Measurements from ENCODE around the gene PPP2CA. TPM values are rescaled to one million over a fixed set of nuclear protein-coding genes. Genes with fewer than 3 reads are reported as not detected.

PPP2CA gene
- total RNA-seq, 1 donor from 2014 or later, result 118 TPM

- ATAC-seq (ENCODE audit: low read depth) (no peak), DNase-seq (no peak)
- H3K27ac Mint-ChIP-seq, result no peak overlapping the region
- POLR2A ChIA-PET, result interaction anchor here (0.8 to 1.2 kb wide), 2 partner anchors 42 to 106 kb away, joined by 4 read pairs; partner anchors contain the start of gene PPP2CA
- H3K9me3 Mint-ChIP-seq, result no peaks in the 10 kb centered on the region
- intact Hi-C loops (cut with micrococcal nuclease), result loop anchor here (5.0 kb wide), 1 partner anchor 389 kb away; no protein-coding TSS in a partner anchor
- no peak for TF ChIP-seq CTCF (IDR thresholded peaks at IDR 0.05)
- H3K4me3 Mint-ChIP-seq, result no peak overlapping the region
- no peaks in the 10 kb centered on the region for H3K36me3 Mint-ChIP-seq (ENCODE audit: low read depth)
- peaks cover 3% of the 10 kb centered on the region for H3K4me1 Mint-ChIP-seq
- H3K27me3 Mint-ChIP-seq, result no peaks in the 10 kb centered on the region
- CTCF ChIA-PET, result interaction anchor here (0.8 to 8.3 kb wide), 6 partner anchors 7 to 403 kb away, joined by 3 to 105 read pairs (median 4); partner anchors contain the start of gene SKP1
These were observed 42.4 kb downstream of the PPP2CA start for GRCh38 chr5:134183481-134183880.

DNA sequence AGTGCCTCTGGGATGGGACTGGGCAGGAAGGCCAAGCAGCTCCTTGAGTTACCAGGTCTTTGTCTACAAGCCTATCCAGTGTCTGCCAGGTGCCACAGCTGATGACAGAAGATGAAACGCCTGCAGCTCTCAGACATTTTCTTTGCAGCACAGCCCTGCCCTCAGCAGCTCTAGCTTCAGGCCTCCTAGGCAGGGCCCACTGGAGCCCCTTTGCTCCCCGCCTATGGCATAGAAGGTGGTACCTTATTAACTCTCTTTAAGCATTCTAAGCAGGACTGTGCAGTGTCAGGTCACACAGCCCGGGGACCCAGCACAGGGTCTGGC, 47.8 kb downstream of the PPP2CA start:
- H3K4me1 Mint-ChIP-seq, result peaks cover 26% of the 10 kb centered on the region
- TF ChIP-seq CTCF (IDR thresholded peaks at IDR 0.05), result no peak
- H3K27ac Mint-ChIP-seq, result peak overlapping the region; percentile 96
- H3K9me3 Mint-ChIP-seq, result no peaks in the 10 kb centered on the region
- intact Hi-C loops (cut with micrococcal nuclease), result no loop called here
- POLR2A ChIA-PET, result interaction anchor here (0.6 to 3.4 kb wide), 4 partner anchors 10 to 377 kb away, joined by 3 to 53 read pairs (median 10); partner anchors contain the start of gene PPP2CA
- peaks cover 18% of the 10 kb centered on the region for H3K36me3 Mint-ChIP-seq (ENCODE audit: low read depth)
- H3K4me3 Mint-ChIP-seq, result peak overlapping the region; percentile 93
- ATAC-seq (ENCODE audit: low read depth) (no peak), DNase-seq (no peak)
- CTCF ChIA-PET, result interaction anchor here (1.6 kb wide), 1 partner anchor 111 kb away, joined by 6 read pairs; no protein-coding TSS in a partner anchor
- H3K27me3 Mint-ChIP-seq, result no peaks in the 10 kb centered on the region

- ATAC-seq (ENCODE audit: low read depth) (peak; percentile 19), DNase-seq (no peak)
- Mint-ChIP-seq H3K36me3 (ENCODE audit: low read depth) (peaks cover 20% of the 10 kb centered on the region), H3K27me3 (no peaks in the 10 kb centered on the region), H3K4me1 (peaks cover 26% of the 10 kb centered on the region), H3K9me3 (no peaks in the 10 kb centered on the region), H3K27ac (peak overlapping the region; percentile 96), H3K4me3 (peak overlapping the region; percentile 93)
- intact Hi-C loops (cut with micrococcal nuclease), result loop anchor here (1.0 kb wide), 2 partner anchors 49 to 728 kb away; partner anchors contain the start of genes PCBD2 and PPP2CA
- POLR2A ChIA-PET, result interaction anchor here (0.5 to 3.4 kb wide), 25 partner anchors 8 to 1695 kb away, joined by 3 to 53 read pairs (median 5); partner anchors contain the start of genes C5orf24, CAMLG, CDKL3 and HSPA4
- no peak for TF ChIP-seq CTCF (IDR thresholded peaks at IDR 0.05)
- CTCF ChIA-PET, result interaction anchor here (1.6 kb wide), 1 partner anchor 112 kb away, joined by 6 read pairs; no protein-coding TSS in a partner anchor
These were observed 48.3 kb downstream of the PPP2CA start for GRCh38 chr5:134177369-134178095.

DNA sequence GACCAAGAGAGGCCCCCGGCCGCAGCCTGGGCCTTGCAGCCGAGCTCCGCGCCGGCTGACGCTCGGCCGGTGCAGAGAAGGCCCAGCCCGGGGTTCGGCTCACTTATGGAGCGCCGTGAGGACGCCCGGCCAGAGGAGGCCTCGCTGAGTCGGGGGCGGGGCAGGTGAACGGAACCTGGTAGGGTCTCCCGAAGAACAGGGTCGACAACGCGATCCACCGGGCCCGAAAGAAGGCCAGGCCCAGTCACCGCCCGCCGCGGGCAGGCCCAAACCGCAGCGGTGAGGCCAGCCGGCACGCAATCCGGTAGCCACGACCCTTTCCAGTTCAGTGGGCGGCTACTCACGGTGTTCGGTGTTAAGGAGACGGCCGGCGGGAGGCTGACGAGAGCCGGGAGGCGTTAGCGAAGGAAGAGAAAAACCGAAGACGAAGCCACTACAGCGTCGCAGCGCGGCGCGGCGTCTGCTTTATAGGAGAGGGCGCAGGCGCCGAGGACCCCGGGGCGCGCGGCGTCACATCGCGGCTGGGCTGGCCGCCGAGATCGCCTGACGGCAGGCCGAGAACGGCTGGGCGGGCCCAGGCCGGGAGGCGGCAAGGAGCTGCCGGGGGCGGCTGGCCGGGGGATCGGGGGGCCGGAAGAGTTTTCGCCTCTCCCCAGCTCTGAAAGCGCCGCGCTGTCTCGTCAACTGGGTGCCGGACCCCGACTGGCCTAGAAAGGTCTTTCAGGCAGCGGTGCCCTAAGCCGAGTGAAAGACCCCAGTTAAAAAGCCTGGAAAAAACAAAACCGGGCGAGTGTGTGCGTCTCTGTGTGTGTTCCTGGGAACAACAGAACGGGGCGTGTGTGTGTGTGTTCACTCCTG, 49.1 kb downstream of the PPP2CA start, which contains the start of gene SKP1:
SKP1 (minus strand) TSS at position 440 of the 858 bp plus-strand sequence. CDS start 2,928 bp downstream, outside the sequence.
- POLR2A ChIA-PET, result interaction anchor here (0.5 to 3.4 kb wide), 36 partner anchors 8 to 1213 kb away, joined by 3 to 53 read pairs (median 4); partner anchors contain the start of genes C5orf15, C5orf24, CAMLG and CDKL3
- no peak for TF ChIP-seq CTCF (IDR thresholded peaks at IDR 0.05)
- peak within 1 kb of the TSS; percentile 96 for H3K27ac Mint-ChIP-seq
- H3K4me1 Mint-ChIP-seq, result peaks cover 26% of the 10 kb centered on the region
- DNase-seq (peak; percentile 91), ATAC-seq (ENCODE audit: low read depth) (peak; percentile 86)
- H3K27me3 Mint-ChIP-seq, result no peaks in the 10 kb centered on the region
- H3K9me3 Mint-ChIP-seq, result no peaks in the 10 kb centered on the region
- CTCF ChIA-PET, result interaction anchor here (1.4 to 1.6 kb wide), 2 partner anchors 8 to 113 kb away, joined by 6 read pairs; no protein-coding TSS in a partner anchor
- peaks cover 28% of the 10 kb centered on the region for H3K36me3 Mint-ChIP-seq (ENCODE audit: low read depth)
- intact Hi-C loops (cut with micrococcal nuclease), result loop anchor here (1.0 kb wide), 8 partner anchors 50 to 729 kb away; partner anchors contain the start of genes CAMLG, PCBD2, PPP2CA and SAR1B
- peak within 1 kb of the TSS; percentile 93 for H3K4me3 Mint-ChIP-seq
